ENCODE measurements around the gene ATP10B. TPM values are rescaled to one million over a fixed set of nuclear protein-coding genes. Genes with fewer than 3 reads are reported as not detected.

Gene ATP10B
- polyA plus RNA-seq, 3 donors = 0.10 to 1.8 (median 0.11) TPM

- 76 to 94% (median 86%) methylated on average over 3 of the region's 3 CpGs for WGBS, 3 donors
- no peak overlapping the region for H3K27ac ChIP-seq (ENCODE audit: low read depth, low read length)
These were observed 149.1 kb downstream of the ATP10B start for GRCh38 chr5:160702934-160703333.

- WGBS, 3 donors = 54 to 74% (median 58%) methylated on average over 2 of the region's 2 CpGs
These were observed 149.7 kb downstream of the ATP10B start for GRCh38 chr5:160702311-160702803.

GRCh38 chr5:160701403-160701802, 150.6 kb downstream of the ATP10B start:
- H3K27ac ChIP-seq (ENCODE audit: low read depth, low read length) = no peak overlapping the region

More at GRCh38 chr5:160702311-160702803, 149.7 kb downstream of the ATP10B start:
- H3K27ac ChIP-seq (ENCODE audit: low read depth, low read length) = no peak overlapping the region

GRCh38 chr5:160699301-160699700, 152.7 kb downstream of the ATP10B start:
- H3K27ac ChIP-seq (ENCODE audit: low read depth, low read length) = no peak overlapping the region

GRCh38 chr5:160697281-160697680, 154.7 kb downstream of the ATP10B start:
- 87 to 91% (median 89%) methylated on average over 3 of the region's 3 CpGs for whole genome bisulfite sequencing, 3 donors
- H3K27ac ChIP-seq (ENCODE audit: low read depth, low read length) = no peak overlapping the region

More at GRCh38 chr5:160699301-160699700, 152.7 kb downstream of the ATP10B start:
- 21 to 64% (median 61%) methylated on average over 1 of the region's 1 CpG for WGBS, 3 donors

GRCh38 chr5:160694896-160695295, 157.1 kb downstream of the ATP10B start:
- H3K27ac ChIP-seq (ENCODE audit: low read depth, low read length) = no peak overlapping the region
- WGBS, 3 donors = 55 to 86% (median 58%) methylated on average over 2 of the region's 2 CpGs

GRCh38 chr5:160693831-160694465, 158.1 kb downstream of the ATP10B start:
- 76 to 79% (median 77%) methylated on average over 7 of the region's 7 CpGs for WGBS, 3 donors
- H3K27ac ChIP-seq (ENCODE audit: low read depth, low read length) = no peak overlapping the region

GRCh38 chr5:160692271-160692670, 159.7 kb downstream of the ATP10B start:
- H3K27ac ChIP-seq (ENCODE audit: low read depth, low read length) = no peak overlapping the region
- WGBS, 3 donors = 89 to 91% (median 90%) methylated on average over 2 of the region's 2 CpGs

- WGBS, 3 donors = 34 to 44% (median 39%) methylated on average over 6 of the region's 6 CpGs
- no peak overlapping the region for H3K27ac ChIP-seq (ENCODE audit: low read depth, low read length)
These were observed 166.3 kb downstream of the ATP10B start for GRCh38 chr5:160685695-160686094.

GRCh38 chr5:160685219-160685618, 166.8 kb downstream of the ATP10B start:
- 32 to 58% (median 32%) methylated on average over 1 of the region's 1 CpG for WGBS, 3 donors
- H3K27ac ChIP-seq (ENCODE audit: low read depth, low read length) = no peak overlapping the region

- no peak overlapping the region for H3K27ac ChIP-seq (ENCODE audit: low read depth, low read length)
- 61 to 75% (median 61%) methylated on average over 6 of the region's 6 CpGs for WGBS, 3 donors
These were observed 172.3 kb downstream of the ATP10B start for GRCh38 chr5:160679567-160680309.

- no peak overlapping the region for H3K27ac ChIP-seq (ENCODE audit: low read depth, low read length)
- 75 to 78% (median 77%) methylated on average over 2 of the region's 2 CpGs for WGBS, 3 donors
These were observed 176.0 kb downstream of the ATP10B start for GRCh38 chr5:160675988-160676387.

GRCh38 chr5:160674901-160675300, 177.1 kb downstream of the ATP10B start:
- WGBS, 3 donors = 63 to 81% (median 69%) methylated on average over 3 of the region's 3 CpGs
- H3K27ac ChIP-seq (ENCODE audit: low read depth, low read length) = no peak overlapping the region

GRCh38 chr5:160672521-160672920, 179.5 kb downstream of the ATP10B start:
- 0 to 36% (median 0%) methylated on average over 2 of the region's 2 CpGs for WGBS, 3 donors
- H3K27ac ChIP-seq (ENCODE audit: low read depth, low read length) = no peak overlapping the region

- 83 to 95% (median 90%) methylated on average over 2 of the region's 2 CpGs for WGBS, 3 donors
- no peak overlapping the region for H3K27ac ChIP-seq (ENCODE audit: low read depth, low read length)
These were observed 183.7 kb downstream of the ATP10B start for GRCh38 chr5:160668356-160668755.

GRCh38 chr5:160667160-160667559, 184.9 kb downstream of the ATP10B start:
- no peak overlapping the region for H3K27ac ChIP-seq (ENCODE audit: low read depth, low read length)
- WGBS, 3 donors = 72 to 77% (median 76%) methylated on average over 5 of the region's 5 CpGs

- WGBS, 3 donors = 69 to 72% (median 70%) methylated on average over 3 of the region's 3 CpGs
- H3K27ac ChIP-seq (ENCODE audit: low read depth, low read length) = no peak overlapping the region
These were observed 186.6 kb downstream of the ATP10B start for GRCh38 chr5:160665460-160665859.

GRCh38 chr5:160660132-160660531, 191.9 kb downstream of the ATP10B start:
- H3K27ac ChIP-seq (ENCODE audit: low read depth, low read length) = no peak overlapping the region
- 44 to 83% (median 63%) methylated on average over 1 of the region's 1 CpG for WGBS, 3 donors

GRCh38 chr5:160657622-160658458, 194.2 kb downstream of the ATP10B start:
- 61 to 81% (median 70%) methylated on average over 5 of the region's 5 CpGs for WGBS, 3 donors

More at GRCh38 chr5:160657622-160658458, 194.2 kb downstream of the ATP10B start:
- H3K27ac ChIP-seq (ENCODE audit: low read depth, low read length) = no peak overlapping the region

All from adipose tissue (tissue), 3 donors.